ENCODE data around the gene IGFBP4. TPM values are rescaled to one million over a fixed set of nuclear protein-coding genes. Genes with fewer than 3 reads are reported as not detected.

Gene IGFBP4
- total RNA-seq, 4 donors from 2014 or later, result 675 to 1,301 (median 748) TPM

- Histone ChIP-seq H3K27ac (peak overlapping the region in 2 of 4 donors; percentile 85), H3K27me3 (no peaks in the 10 kb centered on the region), H3K36me3 (no peaks in the 10 kb centered on the region), H3K4me1 (peaks cover 0 to 49% (median 24%) of the 10 kb centered on the region in 4 donors), H3K9me3 (no peaks in the 10 kb centered on the region), H3K4me3 (no peak overlapping the region)
- TF ChIP-seq EP300 (IDR thresholded peaks at IDR 0.05) (no peak), POLR2A (IDR thresholded peaks at IDR 0.05) (no peak)
- TF ChIP-seq, protein P1, sequence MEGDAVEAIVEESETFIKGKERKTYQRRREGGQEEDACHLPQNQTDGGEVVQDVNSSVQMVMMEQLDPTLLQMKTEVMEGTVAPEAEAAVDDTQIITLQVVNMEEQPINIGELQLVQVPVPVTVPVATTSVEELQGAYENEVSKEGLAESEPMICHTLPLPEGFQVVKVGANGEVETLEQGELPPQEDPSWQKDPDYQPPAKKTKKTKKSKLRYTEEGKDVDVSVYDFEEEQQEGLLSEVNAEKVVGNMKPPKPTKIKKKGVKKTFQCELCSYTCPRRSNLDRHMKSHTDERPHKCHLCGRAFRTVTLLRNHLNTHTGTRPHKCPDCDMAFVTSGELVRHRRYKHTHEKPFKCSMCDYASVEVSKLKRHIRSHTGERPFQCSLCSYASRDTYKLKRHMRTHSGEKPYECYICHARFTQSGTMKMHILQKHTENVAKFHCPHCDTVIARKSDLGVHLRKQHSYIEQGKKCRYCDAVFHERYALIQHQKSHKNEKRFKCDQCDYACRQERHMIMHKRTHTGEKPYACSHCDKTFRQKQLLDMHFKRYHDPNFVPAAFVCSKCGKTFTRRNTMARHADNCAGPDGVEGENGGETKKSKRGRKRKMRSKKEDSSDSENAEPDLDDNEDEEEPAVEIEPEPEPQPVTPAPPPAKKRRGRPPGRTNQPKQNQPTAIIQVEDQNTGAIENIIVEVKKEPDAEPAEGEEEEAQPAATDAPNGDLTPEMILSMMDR (IDR thresholded peaks at IDR 0.05), result no peak
- WGBS, 2 donors, result 84 to 86% methylated on average over 5 of the region's 5 CpGs
- no peak for DNase-seq (ENCODE audit: low spot score in 2 of 2)
Observed at GRCh38 chr17:40464392-40464855, 21.2 kb downstream of the IGFBP4 start.

DNA sequence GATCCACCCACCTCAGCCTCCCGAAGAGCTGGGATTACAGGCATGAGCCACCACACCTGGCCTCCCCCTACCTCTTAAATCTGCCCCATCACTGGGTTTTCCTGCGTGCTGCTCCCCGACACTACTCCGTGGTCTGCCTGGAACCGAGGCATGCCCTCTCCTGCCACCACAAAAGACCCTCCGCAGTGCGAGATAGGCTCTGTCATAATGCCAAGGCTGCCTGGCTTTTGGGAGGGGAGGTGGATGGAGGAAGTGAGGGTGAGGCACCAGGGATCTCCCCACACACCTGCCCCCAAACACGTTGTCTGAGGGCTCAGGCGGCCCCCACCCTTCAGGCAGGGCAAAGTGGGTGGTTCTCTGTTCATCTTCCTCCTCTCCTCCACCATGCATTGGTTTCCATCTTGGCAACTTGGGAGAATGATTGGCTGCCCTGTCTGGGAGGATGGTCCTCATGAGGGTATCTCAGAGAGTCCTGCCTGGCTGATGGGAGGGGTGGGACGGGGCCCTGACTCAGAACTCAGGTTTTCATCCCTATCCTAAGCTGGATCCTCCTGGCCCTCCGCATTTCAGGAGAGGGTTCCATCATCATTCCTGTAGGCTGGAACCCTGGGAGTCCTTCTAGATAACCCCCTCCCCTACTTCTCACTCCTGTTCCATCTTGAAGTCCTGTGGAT lies 23.2 kb downstream of the IGFBP4 start:
- DNase-seq (ENCODE audit: low spot score in 2 of 2), result no peak

DNA sequence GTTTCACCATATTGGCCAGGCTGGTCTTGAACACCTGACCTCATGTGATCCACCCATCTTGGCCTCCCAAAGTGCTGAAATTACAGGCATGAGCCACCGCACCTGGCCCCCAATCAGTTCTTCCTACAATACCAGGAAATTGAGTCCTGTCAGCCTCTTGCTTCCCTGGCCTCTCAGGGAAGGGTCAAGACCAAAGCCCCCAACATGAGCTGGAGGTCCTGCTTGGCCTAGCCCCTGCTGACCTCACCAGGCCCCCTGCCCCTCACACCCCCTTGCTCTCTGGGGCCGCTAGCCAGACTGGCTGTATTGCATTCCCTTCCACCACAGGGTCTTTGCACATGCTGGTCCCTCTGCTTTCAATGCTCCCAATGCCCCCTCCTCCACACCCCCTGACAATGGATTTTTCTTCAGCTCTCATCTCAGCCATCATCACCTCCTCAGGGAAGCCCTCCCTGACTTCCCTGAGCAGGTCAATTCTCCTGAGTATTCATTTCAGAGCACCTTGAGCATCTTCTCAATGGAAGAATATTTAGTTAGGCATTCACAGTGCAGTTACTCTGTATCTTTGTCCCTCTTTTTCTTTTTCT lies 24.1 kb downstream of the IGFBP4 start:
- Histone ChIP-seq H3K4me3 (no peak overlapping the region), H3K4me1 (peaks cover 0 to 35% (median 18%) of the 10 kb centered on the region in 4 donors), H3K9me3 (no peaks in the 10 kb centered on the region), H3K27ac (no peak overlapping the region), H3K27me3 (no peaks in the 10 kb centered on the region), H3K36me3 (no peaks in the 10 kb centered on the region)
- DNase-seq (ENCODE audit: low spot score in 2 of 2), result no peak
- no peak for TF ChIP-seq EP300 (IDR thresholded peaks at IDR 0.05)
- TF ChIP-seq POLR2A (IDR thresholded peaks at IDR 0.05), result no peak
- TF ChIP-seq, protein P1 (IDR thresholded peaks at IDR 0.05), result no peak
- 90 to 91% methylated on average over 2 of the region's 2 CpGs for WGBS, 2 donors

More for the DNA sequence above, 23.2 kb downstream of the IGFBP4 start:
- H3K36me3 ChIP-seq, result no peaks in the 10 kb centered on the region
- no peaks in the 10 kb centered on the region for H3K27me3 ChIP-seq
- H3K4me3 ChIP-seq, result no peak overlapping the region
- 77 to 86% methylated on average over 11 of the region's 11 CpGs for WGBS, 2 donors
- no peaks in the 10 kb centered on the region for H3K9me3 ChIP-seq
- H3K27ac ChIP-seq, result no peak overlapping the region
- peaks cover 0 to 37% (median 23%) of the 10 kb centered on the region in 4 donors for H3K4me1 ChIP-seq
- TF ChIP-seq POLR2A (IDR thresholded peaks at IDR 0.05), result no peak
- TF ChIP-seq EP300 (IDR thresholded peaks at IDR 0.05), result no peak
- TF ChIP-seq, protein P1 (IDR thresholded peaks at IDR 0.05), result no peak

- H3K4me1 ChIP-seq, result peaks cover 0 to 23% (median 8%) of the 10 kb centered on the region in 4 donors
- H3K27me3 ChIP-seq, result no peaks in the 10 kb centered on the region
- no peak overlapping the region for H3K27ac ChIP-seq
- H3K36me3 ChIP-seq, result no peaks in the 10 kb centered on the region
- 94 to 98% methylated on average over 7 of the region's 7 CpGs for WGBS, 2 donors
- TF ChIP-seq, protein P1 (IDR thresholded peaks at IDR 0.05), result no peak
- TF ChIP-seq POLR2A (IDR thresholded peaks at IDR 0.05) (no peak), EP300 (IDR thresholded peaks at IDR 0.05) (no peak)
- DNase-seq (ENCODE audit: low spot score in 2 of 2), result no peak
- no peaks in the 10 kb centered on the region for H3K9me3 ChIP-seq
- H3K4me3 ChIP-seq, result no peak overlapping the region
Observed at GRCh38 chr17:40468560-40468959, 25.3 kb downstream of the IGFBP4 start.

Data from tibial nerve (tissue), 4 donors.